ENCODE data around the gene RPL22L1. TPM values are rescaled to one million over a fixed set of nuclear protein-coding genes. Genes with fewer than 3 reads are reported as not detected.

Gene RPL22L1
- polyA plus RNA-seq, 3 donors = 26.8 to 63.8 (median 37.4) TPM

DNA sequence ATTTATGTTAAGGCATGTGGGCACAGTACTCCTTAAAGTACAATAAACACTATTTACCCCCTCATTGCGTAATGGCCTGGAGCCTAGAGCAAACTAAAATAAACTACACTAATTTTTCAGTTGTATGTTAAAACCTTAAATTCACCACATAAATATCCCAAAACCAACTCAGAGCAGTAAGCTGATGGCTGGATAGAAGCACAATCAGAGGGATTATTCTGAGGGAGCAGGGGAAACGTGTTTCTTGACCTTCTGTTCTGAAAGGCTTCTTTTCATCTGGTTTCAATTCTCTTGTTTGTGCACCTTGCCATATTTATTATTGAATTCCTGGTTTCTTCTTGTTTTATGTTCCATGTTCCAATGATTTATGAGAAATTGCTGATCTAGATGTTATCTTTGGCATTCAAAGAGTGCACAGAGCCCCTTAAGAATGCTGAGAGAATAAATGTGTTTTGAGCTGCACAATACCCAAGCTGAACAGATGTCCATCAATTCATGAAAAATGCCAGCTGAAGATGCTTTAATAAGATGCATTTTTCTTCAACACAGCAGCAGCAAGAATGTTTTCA is 29.6 kb downstream of the RPL22L1 start:
- H2AFZ ChIP-seq (ENCODE audit: insufficient read depth, low read depth, low read length, poor library complexity, severe bottlenecking) = no peak overlapping the region
- intact Hi-C loops (cut with micrococcal nuclease) = no loop called here
- Mint-ChIP-seq H3K4me3 (no peak overlapping the region), H3K27ac (no peak overlapping the region), H3K9me3 (peaks cover 0 to 5% (median 2%) of the 10 kb centered on the region in 7 donors), H3K27me3 (ENCODE audit: low read depth in 3 of 3) (peaks cover under 1 to 7% (median 4%) of the 10 kb centered on the region in 3 donors), H3K36me3 (no peaks in the 10 kb centered on the region), H3K4me1 (no peaks in the 10 kb centered on the region)
- no CpG with 5 or more reads among the region's 2 CpGs for WGBS (ENCODE audit: insufficient coverage)
- no peaks in the 10 kb centered on the region for H3K79me2 ChIP-seq (ENCODE audit: insufficient read depth, low read length)
- no peak overlapping the region for H3K9ac ChIP-seq (ENCODE audit: insufficient read depth, low read length, poor library complexity, severe bottlenecking)
- no peak for DNase-seq
- no peaks in the 10 kb centered on the region for H3K36me3 ChIP-seq (replicated peaks in 1 of 2; ENCODE audit: control insufficient read depth in 1 of 2, insufficient read depth in 2 of 2, low read length in 2 of 2)
- no peak overlapping the region for H3K4me3 ChIP-seq (replicated peaks in 1 of 3; ENCODE audit: low read depth in 2 of 3, low read length in 3 of 3)
- no peak overlapping the region for H3K4me2 ChIP-seq (replicated peaks; ENCODE audit: extremely low read depth, low read length, poor library complexity, severe bottlenecking)
- H3K27me3 ChIP-seq (ENCODE audit: control insufficient read depth in 2 of 2, insufficient read depth in 2 of 2, low read length in 2 of 2) = peaks cover 2% of the 10 kb centered on the region in 2 donors
- H3K27ac ChIP-seq (ENCODE audit: low read depth in 1 of 2, low read length in 2 of 2) = no peak overlapping the region
- no peaks in the 10 kb centered on the region for H4K20me1 ChIP-seq (ENCODE audit: insufficient read depth, low read length)
- TF ChIP-seq, protein P1, sequence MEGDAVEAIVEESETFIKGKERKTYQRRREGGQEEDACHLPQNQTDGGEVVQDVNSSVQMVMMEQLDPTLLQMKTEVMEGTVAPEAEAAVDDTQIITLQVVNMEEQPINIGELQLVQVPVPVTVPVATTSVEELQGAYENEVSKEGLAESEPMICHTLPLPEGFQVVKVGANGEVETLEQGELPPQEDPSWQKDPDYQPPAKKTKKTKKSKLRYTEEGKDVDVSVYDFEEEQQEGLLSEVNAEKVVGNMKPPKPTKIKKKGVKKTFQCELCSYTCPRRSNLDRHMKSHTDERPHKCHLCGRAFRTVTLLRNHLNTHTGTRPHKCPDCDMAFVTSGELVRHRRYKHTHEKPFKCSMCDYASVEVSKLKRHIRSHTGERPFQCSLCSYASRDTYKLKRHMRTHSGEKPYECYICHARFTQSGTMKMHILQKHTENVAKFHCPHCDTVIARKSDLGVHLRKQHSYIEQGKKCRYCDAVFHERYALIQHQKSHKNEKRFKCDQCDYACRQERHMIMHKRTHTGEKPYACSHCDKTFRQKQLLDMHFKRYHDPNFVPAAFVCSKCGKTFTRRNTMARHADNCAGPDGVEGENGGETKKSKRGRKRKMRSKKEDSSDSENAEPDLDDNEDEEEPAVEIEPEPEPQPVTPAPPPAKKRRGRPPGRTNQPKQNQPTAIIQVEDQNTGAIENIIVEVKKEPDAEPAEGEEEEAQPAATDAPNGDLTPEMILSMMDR (IDR thresholded peaks at IDR 0.05) = no peak
- no peaks in the 10 kb centered on the region for H3K4me1 ChIP-seq (ENCODE audit: control insufficient read depth in 1 of 2, insufficient read depth in 2 of 2, low read length in 2 of 2)
- H3K9me3 ChIP-seq (replicated peaks in 1 of 2; ENCODE audit: control insufficient read depth in 1 of 2, insufficient read depth in 1 of 2, low read length in 2 of 2) = no peaks in the 10 kb centered on the region

GRCh38 chr3:170839518-170840100 is 30.4 kb downstream of the RPL22L1 start:
- intact Hi-C loops (cut with micrococcal nuclease) = no loop called here

More at GRCh38 chr3:170839518-170840100, 30.4 kb downstream of the RPL22L1 start:
- Histone ChIP-seq H2AFZ (ENCODE audit: insufficient read depth, low read depth, low read length, poor library complexity, severe bottlenecking) (no peak overlapping the region), H3K4me3 (replicated peaks in 1 of 3; ENCODE audit: low read depth in 2 of 3, low read length in 3 of 3) (no peak overlapping the region), H3K9me3 (replicated peaks in 1 of 2; ENCODE audit: control insufficient read depth in 1 of 2, insufficient read depth in 1 of 2, low read length in 2 of 2) (no peaks in the 10 kb centered on the region), H3K36me3 (replicated peaks in 1 of 2; ENCODE audit: control insufficient read depth in 1 of 2, insufficient read depth in 2 of 2, low read length in 2 of 2) (no peaks in the 10 kb centered on the region), H3K9ac (ENCODE audit: insufficient read depth, low read length, poor library complexity, severe bottlenecking) (no peak overlapping the region), H4K20me1 (ENCODE audit: insufficient read depth, low read length) (no peaks in the 10 kb centered on the region), H3K4me1 (ENCODE audit: control insufficient read depth in 1 of 2, insufficient read depth in 2 of 2, low read length in 2 of 2) (no peaks in the 10 kb centered on the region), H3K79me2 (ENCODE audit: insufficient read depth, low read length) (no peaks in the 10 kb centered on the region), H3K27me3 (ENCODE audit: control insufficient read depth in 2 of 2, insufficient read depth in 2 of 2, low read length in 2 of 2) (peaks cover 2% of the 10 kb centered on the region in 2 donors), H3K27ac (ENCODE audit: low read depth in 1 of 2, low read length in 2 of 2) (no peak overlapping the region), H3K4me2 (replicated peaks; ENCODE audit: extremely low read depth, low read length, poor library complexity, severe bottlenecking) (no peak overlapping the region)
- Mint-ChIP-seq H3K36me3 (no peaks in the 10 kb centered on the region), H3K4me1 (no peaks in the 10 kb centered on the region), H3K27ac (no peak overlapping the region), H3K27me3 (ENCODE audit: low read depth in 3 of 3) (peaks cover 2 to 6% (median 6%) of the 10 kb centered on the region in 3 donors), H3K4me3 (no peak overlapping the region), H3K9me3 (peaks cover 0 to 4% (median 1%) of the 10 kb centered on the region in 7 donors)
- TF ChIP-seq, protein P1 (IDR thresholded peaks at IDR 0.05) = no peak
- 85% methylated on average over 2 of the region's 3 CpGs for WGBS (ENCODE audit: insufficient coverage)
- no peak for DNase-seq
